Smooth muscle cell (in vitro differentiated cells): ENCODE data around the gene TAOK3. TPM values are rescaled to one million over a fixed set of nuclear protein-coding genes. Genes with fewer than 3 reads are reported as not detected.

ENCODE experiments used
- DNase-seq: peaks from one replicate; lab custom pipeline; 2025; ENCODE audit not compliant: unreplicated experiment; lab: John Stamatoyannopoulos, UW
- H2AFZ ChIP-seq: fragments of 200-600 bp; sonication (generic); 2 replicates; pipeline ENCODE4 v1.6.0; 2016; ENCODE audit warnings: antibody characterized with exemption, low read depth, mild to moderate bottlenecking
- H3F3A ChIP-seq: fragments of 200-600 bp; sonication (generic); 2 replicates; pipeline ENCODE4 v1.6.0; 2017; ENCODE audit warnings: antibody characterized with exemption, low read depth
- H3K27ac ChIP-seq: fragments of 200-600 bp; sonication (generic); 2 replicates; pipeline ENCODE4 v1.5.1; 2016; ENCODE audit warnings: low read depth, mild to moderate bottlenecking
- H3K27me3 ChIP-seq: fragments of 200-600 bp; sonication (generic); 2 replicates; pipeline ENCODE4 v1.6.1; 2016; ENCODE audit warnings: low read depth, mild to moderate bottlenecking
- H3K36me3 ChIP-seq: fragments of 200-600 bp; sonication (generic); 2 replicates; pipeline ENCODE4 v1.5.1; 2016; ENCODE audit warnings: low read depth
- H3K4me1 ChIP-seq: fragments of 200-600 bp; sonication (generic); 2 replicates; pipeline ENCODE4 v1.5.1; 2016; ENCODE audit warnings: low read depth
- H3K4me2 ChIP-seq: fragments of 200-600 bp; sonication (generic); 2 replicates; pipeline ENCODE4 v1.6.0; 2016; ENCODE audit warnings: mild to moderate bottlenecking
- H3K4me3 ChIP-seq: fragments of 200-600 bp; sonication (generic); 2 replicates; pipeline ENCODE4 v1.5.1; 2016; ENCODE audit warnings: mild to moderate bottlenecking
- H3K79me2 ChIP-seq: fragments of 200-600 bp; sonication (generic); 2 replicates; pipeline ENCODE4 v1.6.0; 2016; ENCODE audit warnings: low read depth, mild to moderate bottlenecking
- H3K9ac ChIP-seq: fragments of 200-600 bp; sonication (generic); 2 replicates; pipeline ENCODE4 v1.6.0; 2016; ENCODE audit warnings: low read depth
- H3K9me3 ChIP-seq: fragments of 200-600 bp; sonication (generic); replicated peaks from 2 replicates; pipeline ENCODE4 v1.5.1; 2016; ENCODE audit warnings: low read depth
- H4K20me1 ChIP-seq: fragments of 200-600 bp; sonication (generic); 2 replicates; pipeline ENCODE4 v1.6.0; 2016; ENCODE audit warnings: low read depth
- CTCF ChIP-seq: fragments of 200-600 bp; sonication (generic); IDR thresholded peaks from 2 replicates; pipeline ENCODE4 v1.5.1; 2017; ENCODE audit warnings: borderline replicate concordance, mild to moderate bottlenecking, antibody characterized with exemption; ENCODE audit not compliant: insufficient read depth, poor library complexity, severe bottlenecking
- WGBS: methylation state at CpG from one replicate; pipeline ENCODE4 v1.1.7; 2016; ENCODE audit warnings: low lambda C conversion rate; 5-methylcytosine and 5-hydroxymethylcytosine counted together
- polyA plus RNA-seq: library from polyadenylated mRNA; unstranded; fragments of >200 nt; fragmentation: Nextera tagmentation; extraction: Ambion mirVana; gene quantifications from 2 replicates; pipeline ENCODE4 v1.2.1, GENCODE V29; 2016
- total RNA-seq: library from RNA; depleted of rRNA; stranded (reverse); fragments of >200 nt; gene quantifications from 2 replicates; pipeline ENCODE4 v1.2.3, GENCODE V29; 2014

TAOK3 gene
- total and polyA plus RNA-seq, 2 experiments from 2014 or later: 7.3 to 7.9 TPM

GRCh38 chr12:118377021-118377883 lies 4.5 kb upstream of the TAOK3 start:
- H3K27me3 ChIP-seq: no peaks in the 10 kb centered on the region
- H3K27ac ChIP-seq: peak overlapping the region; percentile 6
- peak overlapping the region; percentile 91 for H3K4me2 ChIP-seq
- 4% methylated on average over 20 of the region's 22 CpGs for WGBS
- H3K36me3 ChIP-seq: no peaks in the 10 kb centered on the region
- no peak for TF ChIP-seq CTCF
- peaks cover 11% of the 10 kb centered on the region for H3K4me1 ChIP-seq
- H3K4me3 ChIP-seq: peak overlapping the region; percentile 98
- peaks cover 30% of the 10 kb centered on the region for H3K79me2 ChIP-seq
- DNase-seq: no peak
- H3F3A ChIP-seq: peaks cover 3% of the 10 kb centered on the region
- no peaks in the 10 kb centered on the region for H3K9me3 ChIP-seq
- H2AFZ ChIP-seq: peak overlapping the region; percentile 99
- H4K20me1 ChIP-seq: peaks cover 29% of the 10 kb centered on the region
- H3K9ac ChIP-seq: peak overlapping the region; percentile 99

GRCh38 chr12:118376089-118377020 lies 3.6 kb upstream of the TAOK3 start, which contains the start of gene SUDS3:
TSS of gene SUDS3 (plus strand) at chr12:118376555. CDS start at chr12:118376692, 137 bp downstream.
- H3K27ac ChIP-seq: peak within 1 kb of the TSS; percentile 94
- H3K4me1 ChIP-seq: peaks cover 11% of the 10 kb centered on the region
- H2AFZ ChIP-seq: peak within 1 kb of the TSS; percentile 99
- H3K4me3 ChIP-seq: peak within 1 kb of the TSS; percentile 98
- peaks cover 30% of the 10 kb centered on the region for H3K79me2 ChIP-seq
- no peaks in the 10 kb centered on the region for H3K9me3 ChIP-seq
- peaks cover 7% of the 10 kb centered on the region for H3K27me3 ChIP-seq
- peak; percentile 80 for DNase-seq
- peaks cover 3% of the 10 kb centered on the region for H3F3A ChIP-seq
- H3K4me2 ChIP-seq: peak within 1 kb of the TSS; percentile 91
- under 1% methylated on average over 75 of the region's 102 CpGs for WGBS
- H3K36me3 ChIP-seq: no peaks in the 10 kb centered on the region
- TF ChIP-seq CTCF: peak; percentile 94
- peaks cover 29% of the 10 kb centered on the region for H4K20me1 ChIP-seq
- H3K9ac ChIP-seq: peak within 1 kb of the TSS; percentile 99

- TF ChIP-seq CTCF: no peak
Measured at GRCh38 chr12:118375348-118375747, 2.6 kb upstream of the TAOK3 start.

More at GRCh38 chr12:118375348-118375747, 2.6 kb upstream of the TAOK3 start:
- no peak overlapping the region for H3K27ac ChIP-seq
- H3K79me2 ChIP-seq: peaks cover 27% of the 10 kb centered on the region
- H3K9me3 ChIP-seq: no peaks in the 10 kb centered on the region
- H3K36me3 ChIP-seq: no peaks in the 10 kb centered on the region
- H3K27me3 ChIP-seq: peaks cover 17% of the 10 kb centered on the region
- peaks cover 11% of the 10 kb centered on the region for H3K4me1 ChIP-seq
- peaks cover 3% of the 10 kb centered on the region for H3F3A ChIP-seq
- 85% methylated on average over 10 of the region's 10 CpGs for WGBS
- no peak overlapping the region for H3K9ac ChIP-seq
- no peak for DNase-seq
- peak overlapping the region; percentile 98 for H3K4me3 ChIP-seq
- H3K4me2 ChIP-seq: peak overlapping the region; percentile 91
- peak overlapping the region; percentile 99 for H2AFZ ChIP-seq
- peaks cover 29% of the 10 kb centered on the region for H4K20me1 ChIP-seq
